ENCODE data around the gene TRIM17.

- TF ChIP-seq CTCF (IDR thresholded peaks at IDR 0.05; ENCODE audit: low read length) (no peak), EZH2 (optimal IDR thresholded peaks at IDR 0.05; ENCODE audit: low read depth, low read length) (no peak), EZH2phosphoT487 (IDR thresholded peaks at IDR 0.05; ENCODE audit: low read length) (no peak)
Observed at GRCh38 chr1:228370439-228370940, 46.2 kb downstream of the TRIM17 start.
